ENCODE measurements around the gene ARID2. TPM values are rescaled to one million over a fixed set of nuclear protein-coding genes. Genes with fewer than 3 reads are reported as not detected.
A peak's percentile ranks its signal among the peaks of the same experiment; 100 is the strongest.

The ARID2 gene
- polyA plus RNA-seq, 2 of the 4 experiments (the other 2 are of a cell fraction), result 8.7 to 37.7 TPM

- H3K27ac ChIP-seq, result no peak overlapping the region
- 95% methylated on average over 3 of the region's 3 CpGs for WGBS (ENCODE audit: missing lambda C conversion rate)
- H3K4me3 ChIP-seq, result no peak overlapping the region
- DNase-seq (ENCODE audit: low read depth in 1 of 2, low spot score in 1 of 2) (no peak), ATAC-seq (no peak), FAIRE-seq (no peak)
- H3K9me3 ChIP-seq, result no peaks in the 10 kb centered on the region
- POLR2A ChIA-PET, result no interaction called here
- no peaks in the 10 kb centered on the region for H3K4me1 ChIP-seq
- TF ChIP-seq FOXS1 (CRISPR knock-in tag; IDR thresholded peaks at IDR 0.05) (no peak), CEBPB (IDR thresholded peaks at IDR 0.05) (0 out of 4 replicates have a peak, but pooled peaks of 1 of the 2 experiments have one; percentile 30), MAZ (IDR thresholded peaks at IDR 0.05; ENCODE audit: borderline replicate concordance, low read depth, low read length) (no peak), NR3C1 (IDR thresholded peaks at IDR 0.05) (no peak)
- TF ChIP-seq, protein P1, sequence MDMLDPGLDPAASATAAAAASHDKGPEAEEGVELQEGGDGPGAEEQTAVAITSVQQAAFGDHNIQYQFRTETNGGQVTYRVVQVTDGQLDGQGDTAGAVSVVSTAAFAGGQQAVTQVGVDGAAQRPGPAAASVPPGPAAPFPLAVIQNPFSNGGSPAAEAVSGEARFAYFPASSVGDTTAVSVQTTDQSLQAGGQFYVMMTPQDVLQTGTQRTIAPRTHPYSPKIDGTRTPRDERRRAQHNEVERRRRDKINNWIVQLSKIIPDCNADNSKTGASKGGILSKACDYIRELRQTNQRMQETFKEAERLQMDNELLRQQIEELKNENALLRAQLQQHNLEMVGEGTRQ (IDR thresholded peaks at IDR 0.05), result no peak
- CTCF ChIA-PET, result interaction anchor here (0.6 kb wide), 1 partner anchor 32 kb away, joined by 3 read pairs; no protein-coding TSS in a partner anchor
- no peak overlapping the region for H3K4me2 ChIP-seq
Observed at GRCh38 chr12:45918818-45919217, 189.3 kb downstream of the ARID2 start.

- 67% methylated on average over 2 of the region's 2 CpGs for WGBS (ENCODE audit: missing lambda C conversion rate)
- no peak overlapping the region for H3K27ac ChIP-seq
- H3K9me3 ChIP-seq, result no peaks in the 10 kb centered on the region
- DNase-seq (ENCODE audit: low read depth in 1 of 2, low spot score in 1 of 2) (no peak), ATAC-seq (no peak), FAIRE-seq (no peak)
- ChIA-PET POLR2A (no interaction called here), CTCF (interaction anchor here (1.4 to 1.8 kb wide), 2 partner anchors 9 to 77 kb away, joined by 3 to 5 read pairs; no protein-coding TSS in a partner anchor)
- TF ChIP-seq ZNF302 (CRISPR knock-in tag; IDR thresholded peaks at IDR 0.05) (no peak), POLR2A (IDR thresholded peaks at IDR 0.05; ENCODE audit: low read length) (no peak), RFX5 (IDR thresholded peaks at IDR 0.05) (no peak), ZFP36 (IDR thresholded peaks at IDR 0.05; ENCODE audit: borderline replicate concordance, partially characterized antibody) (no peak), PBX3 (IDR thresholded peaks at IDR 0.05) (no peak), PHF8 (IDR thresholded peaks at IDR 0.05; ENCODE audit: borderline replicate concordance, low read depth) (no peak), RAD21 (conservative IDR thresholded peaks at IDR 0.05 in 1 of 2, IDR thresholded peaks at IDR 0.05 in 1 of 2) (no peak), MAFK (IDR thresholded peaks at IDR 0.05; ENCODE audit: partially characterized antibody) (no peak), CHD4 (IDR thresholded peaks at IDR 0.05; ENCODE audit: borderline replicate concordance) (no peak), ZSCAN20 (CRISPR knock-in tag; IDR thresholded peaks at IDR 0.05) (no peak), NFE2L2 (conservative IDR thresholded peaks at IDR 0.05; ENCODE audit: low read length) (no peak), HES2 (IDR thresholded peaks at IDR 0.05) (no peak), NR3C1 (IDR thresholded peaks at IDR 0.05) (no peak), KDM5A (IDR thresholded peaks at IDR 0.05) (no peak), TFCP2L1 (CRISPR knock-in tag; IDR thresholded peaks at IDR 0.05) (no peak), HOXA7 (CRISPR knock-in tag; IDR thresholded peaks at IDR 0.05) (no peak), HDAC2 (IDR thresholded peaks at IDR 0.05) (no peak), EHF (CRISPR knock-in tag; IDR thresholded peaks at IDR 0.05) (no peak)
- TF ChIP-seq, protein P2, sequence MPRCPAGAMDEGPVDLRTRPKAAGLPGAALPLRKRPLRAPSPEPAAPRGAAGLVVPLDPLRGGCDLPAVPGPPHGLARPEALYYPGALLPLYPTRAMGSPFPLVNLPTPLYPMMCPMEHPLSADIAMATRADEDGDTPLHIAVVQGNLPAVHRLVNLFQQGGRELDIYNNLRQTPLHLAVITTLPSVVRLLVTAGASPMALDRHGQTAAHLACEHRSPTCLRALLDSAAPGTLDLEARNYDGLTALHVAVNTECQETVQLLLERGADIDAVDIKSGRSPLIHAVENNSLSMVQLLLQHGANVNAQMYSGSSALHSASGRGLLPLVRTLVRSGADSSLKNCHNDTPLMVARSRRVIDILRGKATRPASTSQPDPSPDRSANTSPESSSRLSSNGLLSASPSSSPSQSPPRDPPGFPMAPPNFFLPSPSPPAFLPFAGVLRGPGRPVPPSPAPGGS (IDR thresholded peaks at IDR 0.05), result no peak
- TF ChIP-seq, protein P1 (IDR thresholded peaks at IDR 0.05), result no peak
- no peak overlapping the region for H3K4me2 ChIP-seq
- H3K4me1 ChIP-seq, result no peaks in the 10 kb centered on the region
- no peak overlapping the region for H3K4me3 ChIP-seq
Observed at GRCh38 chr12:45928309-45928708, 198.8 kb downstream of the ARID2 start.

All from A549 (cell line).